ENCODE measurements around the gene REEP3. TPM values are rescaled to one million over a fixed set of nuclear protein-coding genes. Genes with fewer than 3 reads are reported as not detected.
"Not testable (repeated sequence)": the region's sequence is repeated elsewhere in the genome, so short reads cannot be mapped to it uniquely, and the experiment has no call there.

The REEP3 gene
- polyA plus RNA-seq, 4 donors: 27.4 to 38.7 (median 31.6) TPM

DNA sequence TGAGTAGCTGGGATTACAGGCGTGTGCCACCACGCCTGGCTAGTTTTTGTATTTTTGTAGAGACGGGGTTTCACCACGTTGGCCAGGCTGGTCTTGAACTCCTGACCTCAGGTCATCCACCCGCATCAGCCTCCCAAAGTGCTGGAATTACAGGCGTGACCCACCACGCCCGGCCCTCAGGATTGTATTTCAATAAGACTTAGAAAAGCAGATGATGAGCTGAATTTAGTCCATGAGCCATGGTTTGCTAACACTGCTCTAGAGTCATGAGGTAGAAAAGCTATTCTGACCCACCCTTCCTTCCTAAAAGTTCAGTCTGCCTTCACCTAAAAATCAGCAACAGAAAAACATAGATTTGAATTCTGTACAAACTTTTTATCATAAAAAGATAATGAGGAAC is 139.7 kb downstream of the REEP3 start:
- DNase-seq (ENCODE audit: low read depth in 4 of 4, low spot score in 3 of 4): not testable (repeated sequence)

DNA sequence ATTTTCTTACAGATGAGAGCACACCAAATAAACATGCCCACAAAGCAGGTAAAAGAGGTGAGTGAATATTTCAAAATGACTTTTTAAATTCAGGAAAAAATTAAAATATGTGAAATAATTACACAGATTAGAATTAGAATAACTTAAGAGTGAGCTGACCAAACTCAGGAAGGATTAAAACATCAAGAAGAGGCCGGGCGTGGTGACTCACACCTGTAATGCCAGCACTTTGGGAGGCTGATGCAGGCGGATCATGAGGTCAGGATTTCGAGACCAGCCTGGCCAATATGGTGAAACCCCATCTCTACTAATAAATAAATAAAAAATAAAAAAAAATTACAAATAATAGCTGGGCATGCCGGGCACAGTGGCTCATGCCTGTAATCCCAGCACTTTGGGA is 140.1 kb downstream of the REEP3 start:
- no peak for DNase-seq (ENCODE audit: low read depth in 4 of 4, low spot score in 3 of 4)

DNA sequence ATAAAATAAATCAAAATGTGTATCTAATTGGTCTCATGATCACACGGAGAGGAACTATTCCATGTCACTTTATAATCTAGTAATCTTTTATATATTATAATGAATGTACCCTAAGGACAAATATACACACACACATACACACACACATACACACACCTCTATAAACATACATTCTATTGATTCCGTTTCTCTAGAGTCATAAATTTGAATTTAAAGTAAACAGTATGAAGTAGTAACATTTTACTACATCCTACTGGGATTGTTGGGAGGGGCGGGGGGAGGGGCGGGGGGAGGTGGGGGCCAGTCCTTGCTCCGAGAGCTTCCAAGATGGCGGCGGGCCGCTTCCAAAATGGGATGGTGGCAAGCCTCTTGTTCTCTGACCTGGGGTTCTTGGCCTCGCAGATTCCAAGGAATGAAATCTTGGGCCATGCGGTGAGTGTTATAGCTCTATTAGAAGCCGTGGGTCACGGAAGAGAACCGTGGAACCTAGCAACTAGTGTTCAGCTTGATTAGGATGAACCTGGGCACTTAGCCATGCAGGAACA is 143.2 kb downstream of the REEP3 start:
- DNase-seq (ENCODE audit: low read depth in 4 of 4, low spot score in 3 of 4): no peak

DNA sequence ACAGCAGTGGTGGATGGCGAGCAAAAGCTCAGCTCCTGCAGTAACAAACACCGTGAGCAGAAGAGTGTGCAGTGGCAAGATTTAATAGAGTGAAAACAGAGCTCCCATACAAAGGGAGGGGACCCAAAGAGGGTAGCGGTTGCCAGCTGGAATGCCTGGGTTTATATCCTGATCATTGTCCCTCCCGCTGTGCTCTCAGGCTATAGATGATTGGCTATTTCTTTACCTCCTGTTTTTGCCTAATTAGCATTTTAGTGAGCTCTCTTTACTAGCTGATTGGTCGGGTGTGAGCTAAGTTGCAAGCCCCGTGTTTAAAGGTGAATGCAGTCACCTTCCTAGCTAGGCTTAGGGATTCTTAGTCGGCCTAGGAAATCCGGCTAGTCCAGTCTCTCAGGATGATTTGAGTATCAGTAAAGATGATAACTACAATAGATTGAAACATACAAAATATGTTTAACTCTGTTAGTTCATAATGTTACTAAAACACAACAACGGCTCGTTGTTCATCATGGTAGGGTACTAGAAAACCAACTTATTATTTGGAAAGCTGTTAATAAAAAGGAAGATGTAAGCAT is 143.9 kb downstream of the REEP3 start:
- DNase-seq (ENCODE audit: low read depth in 4 of 4, low spot score in 3 of 4): not testable (repeated sequence)

DNA sequence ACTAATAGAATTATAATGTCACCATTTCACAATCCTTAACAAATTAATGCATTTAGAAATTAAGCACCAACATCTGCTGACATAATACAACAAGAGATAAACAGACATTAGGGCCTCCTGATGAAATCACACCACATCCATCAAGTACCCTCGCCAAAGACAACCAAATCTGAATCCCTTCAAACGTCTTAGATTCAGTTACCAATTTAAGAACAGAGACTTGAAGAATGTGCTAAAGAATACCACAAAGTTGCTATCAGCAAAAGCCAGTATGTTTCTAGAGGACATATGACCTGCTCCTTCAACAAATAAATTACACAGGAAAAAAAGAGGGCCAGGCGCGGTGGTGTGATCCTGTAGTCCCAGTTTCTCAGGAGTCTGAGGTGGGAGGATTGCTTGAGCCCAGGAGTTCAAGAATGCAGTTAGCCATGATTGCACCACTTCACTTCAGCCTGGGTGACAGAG is 144.5 kb downstream of the REEP3 start:
- no peak for DNase-seq (ENCODE audit: low read depth in 4 of 4, low spot score in 3 of 4)

DNA sequence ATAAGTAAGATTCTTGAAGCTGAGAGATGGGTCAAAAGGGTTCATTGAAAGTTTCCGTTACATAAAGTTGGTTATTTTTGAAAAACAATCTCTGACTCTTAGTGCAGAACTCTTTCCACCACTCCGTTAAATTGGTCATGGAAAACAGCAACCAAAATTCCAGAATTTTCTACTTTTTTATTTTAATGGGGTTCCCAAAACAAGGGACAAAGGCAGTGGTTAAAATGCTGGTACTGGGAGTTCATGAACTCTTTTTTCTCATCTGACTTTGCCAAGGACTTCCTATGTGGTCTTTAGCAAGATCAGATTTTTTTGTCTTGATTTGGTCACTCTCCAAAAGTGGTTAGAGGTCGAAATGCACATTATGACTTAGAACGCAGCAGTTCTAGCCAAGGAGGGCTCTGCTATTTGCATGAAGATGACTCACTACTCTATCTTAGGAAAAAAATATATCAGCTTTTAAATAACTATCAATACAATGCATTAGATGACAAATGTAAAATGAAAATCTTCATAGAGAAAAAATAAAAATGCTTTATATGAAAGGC is 145.7 kb downstream of the REEP3 start:
- no peak for DNase-seq (ENCODE audit: low read depth in 4 of 4, low spot score in 3 of 4)

DNA sequence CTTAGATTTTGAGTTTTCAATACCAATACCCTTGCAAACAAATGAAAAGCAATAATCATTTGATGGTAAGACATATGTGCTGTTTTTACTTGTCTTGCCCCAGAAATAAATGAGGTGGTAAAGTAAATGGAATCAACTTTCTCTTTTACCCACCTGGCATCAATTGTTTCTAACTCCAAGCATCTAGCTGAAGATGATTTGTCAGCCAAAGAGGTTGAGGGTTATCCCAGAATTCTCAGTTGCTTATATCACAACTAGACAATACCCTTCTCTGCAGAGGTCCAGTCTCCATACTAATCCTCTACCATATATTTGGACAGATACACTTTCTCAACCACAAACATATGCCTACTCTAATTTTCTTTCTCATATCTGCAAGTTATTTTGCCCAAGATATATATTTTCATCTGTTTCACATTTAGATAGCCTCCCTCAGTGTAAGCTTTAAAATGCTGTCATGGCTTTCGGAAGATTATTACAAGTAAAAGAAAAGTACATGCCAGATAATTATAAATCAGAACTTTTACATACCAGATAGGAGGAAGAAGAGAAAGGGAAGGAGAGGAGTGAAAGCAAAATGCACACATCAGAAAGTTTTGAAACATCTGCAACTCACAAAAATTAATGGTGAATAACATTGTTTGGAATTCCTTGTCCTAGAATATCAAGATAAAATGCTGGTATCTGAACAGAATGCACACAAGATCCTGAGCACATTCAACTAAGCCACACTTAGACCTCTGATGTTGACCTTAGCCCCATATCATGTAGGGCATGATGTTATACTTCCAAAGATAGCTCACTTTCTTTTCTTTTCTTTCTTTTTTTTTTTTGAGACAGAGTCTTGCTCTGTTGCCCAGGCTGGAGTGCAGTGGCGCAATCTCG is 146.6 kb downstream of the REEP3 start:
- no peak for DNase-seq (ENCODE audit: low read depth in 4 of 4, low spot score in 3 of 4)

DNA sequence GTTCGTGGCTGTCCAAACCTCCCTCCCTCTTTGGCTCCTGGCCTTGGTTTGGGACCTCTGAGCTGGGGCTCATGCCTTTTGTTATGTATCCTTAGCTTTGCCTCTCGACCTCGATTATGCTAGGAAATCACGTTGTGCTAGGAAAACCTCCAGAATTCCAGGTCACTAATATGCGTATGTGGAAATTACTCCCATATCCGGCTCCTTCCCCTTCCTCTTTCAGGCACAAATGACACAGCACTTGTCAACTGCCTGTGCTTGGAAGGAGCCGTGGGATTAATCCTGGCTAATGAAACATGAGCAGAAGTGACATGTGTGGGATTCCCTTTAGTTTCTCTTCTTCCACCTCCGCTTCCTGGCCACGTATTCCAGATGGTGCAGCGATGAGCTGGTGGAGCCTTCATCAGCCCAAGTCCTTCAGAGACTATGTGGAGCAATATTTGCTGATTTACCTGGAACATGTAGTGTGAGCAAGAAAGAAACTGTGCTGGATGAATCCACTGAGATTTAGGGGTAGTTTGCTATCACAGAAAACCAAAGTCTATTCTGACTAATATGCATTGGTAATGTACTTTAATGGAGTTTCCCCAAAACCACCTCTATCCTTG is 149.2 kb downstream of the REEP3 start:
- no peak for DNase-seq (ENCODE audit: low read depth in 4 of 4, low spot score in 3 of 4)

DNA sequence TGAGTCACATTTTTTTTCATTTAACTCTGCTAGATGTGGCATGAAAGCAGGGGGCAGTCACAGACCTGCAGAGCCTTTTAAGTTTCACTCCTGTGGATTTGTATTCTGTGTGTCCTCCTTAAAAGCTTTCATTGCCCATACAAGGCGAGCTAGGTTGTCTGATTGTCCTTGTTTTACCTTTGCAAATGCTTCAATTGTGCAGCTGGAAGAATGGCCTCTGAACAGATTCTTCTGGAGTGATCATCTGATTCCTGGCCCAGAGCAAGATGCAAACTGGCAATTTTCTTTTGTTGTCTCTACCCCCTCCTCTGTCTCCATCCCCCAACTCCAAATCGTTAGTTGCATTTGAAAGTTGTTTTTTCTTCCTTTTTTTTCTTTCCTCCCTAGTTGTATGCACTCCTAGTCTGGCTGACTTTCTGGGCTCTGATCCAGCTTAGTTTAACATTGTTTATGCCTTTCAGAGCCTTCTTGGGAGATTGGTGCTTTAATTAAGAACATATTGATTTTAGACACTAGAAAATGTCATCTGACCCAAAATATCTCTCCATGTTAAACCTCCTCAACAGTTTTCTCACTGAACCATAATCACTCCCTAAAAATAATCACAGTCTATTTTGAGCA is 150.2 kb downstream of the REEP3 start:
- peak in 1 of 4 donors; percentile 45 for DNase-seq (ENCODE audit: low read depth in 4 of 4, low spot score in 3 of 4)

DNA sequence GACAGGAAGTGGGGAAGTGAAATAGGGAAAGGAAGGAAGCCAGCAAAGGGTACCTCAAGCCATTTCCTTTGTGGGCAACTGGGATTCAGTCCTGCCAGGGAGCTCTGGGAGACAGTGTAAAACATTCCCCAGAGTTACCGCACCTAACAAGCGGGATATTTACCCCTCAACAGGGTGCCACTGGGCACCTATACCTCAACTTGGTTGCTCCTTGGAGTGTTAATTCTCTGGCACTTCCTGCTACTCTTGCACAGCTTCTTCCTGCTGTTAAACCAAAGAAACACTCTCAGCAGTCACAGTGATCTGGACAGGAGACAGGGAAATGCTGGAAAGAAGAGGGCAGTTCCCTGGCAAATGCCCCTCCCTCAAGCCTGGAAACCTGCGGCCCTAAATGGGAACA is 151.3 kb downstream of the REEP3 start:
- DNase-seq (ENCODE audit: low read depth in 4 of 4, low spot score in 3 of 4): no peak

DNA sequence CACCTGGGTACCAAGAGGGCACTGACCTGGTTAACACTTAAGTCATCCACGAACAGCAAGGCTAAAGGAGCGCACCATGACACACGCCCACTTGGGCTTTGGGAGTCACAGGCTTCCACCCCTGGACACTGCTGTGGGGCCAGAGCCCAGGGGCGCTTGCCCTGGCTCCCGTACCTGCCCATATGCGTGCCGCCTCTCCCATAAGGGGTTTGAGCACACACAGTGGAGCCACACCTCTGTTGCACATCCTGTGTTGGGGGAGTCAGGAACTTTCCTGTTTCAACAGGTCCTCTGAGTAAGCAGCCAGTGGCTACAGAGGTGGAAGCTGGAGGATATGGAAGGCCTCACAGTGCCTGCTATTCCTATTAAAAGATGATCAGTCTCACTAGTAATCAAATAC is 152.0 kb downstream of the REEP3 start:
- no peak for DNase-seq (ENCODE audit: low read depth in 4 of 4, low spot score in 3 of 4)

DNA sequence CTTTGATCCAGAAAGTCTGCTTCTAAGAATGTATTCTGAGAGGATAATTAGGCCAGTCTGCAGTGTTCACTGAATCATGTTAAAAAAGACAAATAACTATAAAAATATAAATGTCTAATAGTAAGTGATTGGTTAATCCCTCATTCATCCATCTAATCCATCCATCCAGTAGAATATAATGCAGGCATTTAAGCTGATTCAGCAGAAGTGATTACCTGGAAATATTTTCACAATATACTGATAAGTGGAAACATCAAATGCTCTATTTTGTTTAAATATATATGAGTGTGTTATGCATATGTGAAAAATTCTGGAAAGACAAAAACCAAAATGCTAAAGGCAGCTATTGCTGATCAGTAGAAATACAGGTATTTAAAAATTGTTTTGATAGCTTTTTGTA is 152.6 kb downstream of the REEP3 start:
- DNase-seq (ENCODE audit: low read depth in 4 of 4, low spot score in 3 of 4): no peak

Other genes starting within 250 kb of the REEP3 start
- gene JMJD1C, start 55.4 kb upstream of the REEP3 start, polyA plus RNA-seq (ENCODE audit: insufficient read length in 4 of 4): 100 to 1,000 TPM in 3 of 4 donors, 10 to 100 TPM in 1; 98.9 to 135 (median 107) TPM

Measured in left renal pelvis (tissue), 4 donors.